PC-9 (cell line): Measurements from ENCODE around the gene H3-3A. TPM values are rescaled to one million over a fixed set of nuclear protein-coding genes. Genes with fewer than 3 reads are reported as not detected.

Experiments used
- BruUV-seq: library from RNA; stranded (reverse); fragments of 400-500 nt; replicated peaks from 2 replicates; lab custom pipeline; 2021; lab: Mats Ljungman, UMichigan
- CTCF ChIA-PET: fragments of 300-600 bp; sonication (Branson Sonifier 250); formaldehyde crosslinking; loops from one replicate; lab custom pipeline; 2022; ENCODE audit warnings: antibody characterized with exemption; lab: Charles Lee
- POLR2A ChIA-PET: fragments of 300-600 bp; sonication (Branson Sonifier 250); formaldehyde crosslinking; loops from one replicate; lab custom pipeline; 2022; ENCODE audit warnings: antibody characterized with exemption; ENCODE audit not compliant: unreplicated experiment; lab: Charles Lee
- DNase-seq, 2 experiments: peaks; one replicate each; pipeline versions ENCODE4 v3.0.0 to v3.0.0-alpha.2; 2015 to 2022; ENCODE audit warnings: mixed read lengths in 1 of 2
- H2AFZ ChIP-seq: fragments of 200-600 bp; sonication (generic); 2 replicates; pipeline ENCODE4 v1.8.1; 2017; ENCODE audit warnings: antibody characterized with exemption
- H3F3A ChIP-seq: fragments of 200-600 bp; sonication (generic); 2 replicates; pipeline ENCODE4 v1.8.1; 2017; ENCODE audit warnings: antibody characterized with exemption, mild to moderate bottlenecking, low read depth; ENCODE audit not compliant: insufficient read depth
- H3K27ac ChIP-seq: fragments of 200-600 bp; sonication (generic); 2 replicates; pipeline ENCODE4 v1.6.1; 2016; ENCODE audit warnings: mixed run types
- H3K27me3 ChIP-seq: fragments of 200-600 bp; sonication (generic); 2 replicates; pipeline ENCODE4 v1.6.1; 2016; ENCODE audit warnings: low read depth, mixed run types; ENCODE audit not compliant: insufficient read depth
- H3K36me3 ChIP-seq: fragments of 200-600 bp; sonication (generic); 2 replicates; pipeline ENCODE4 v1.6.1; 2016; ENCODE audit warnings: low read depth, mixed run types
- H3K4me1 ChIP-seq: fragments of 200-600 bp; sonication (generic); replicated peaks from 2 replicates; pipeline ENCODE4 v1.6.1; 2016; ENCODE audit warnings: mixed run types; ENCODE audit not compliant: insufficient read depth
- H3K4me2 ChIP-seq: fragments of 200-600 bp; sonication (generic); 2 replicates; pipeline ENCODE4 v1.6.1; 2017; ENCODE audit warnings: mixed run types
- H3K4me3 ChIP-seq: fragments of 200-600 bp; sonication (generic); 2 replicates; pipeline ENCODE4 v1.6.1; 2016; ENCODE audit warnings: mixed run types
- H3K79me2 ChIP-seq: fragments of 200-600 bp; sonication (generic); 2 replicates; pipeline ENCODE4 v1.6.1; 2017; ENCODE audit warnings: low read depth, mixed run types
- H3K9me2 ChIP-seq: fragments of 200-600 bp; sonication (generic); 2 replicates; pipeline ENCODE4 v1.8.1; 2017; ENCODE audit warnings: mild to moderate bottlenecking; ENCODE audit not compliant: insufficient read depth
- H3K9me3 ChIP-seq: fragments of 200-600 bp; sonication (generic); 2 replicates; pipeline ENCODE4 v1.8.1; 2016; ENCODE audit warnings: low read depth; ENCODE audit not compliant: insufficient read depth
- H4K20me1 ChIP-seq: fragments of 200-600 bp; sonication (generic); 2 replicates; pipeline ENCODE4 v1.8.1; 2017; ENCODE audit not compliant: insufficient read depth
- EZH2 ChIP-seq: fragments of 200-600 bp; sonication (generic); IDR thresholded peaks from 2 replicates; pipeline ENCODE4 v1.8.0; 2017; ENCODE audit warnings: antibody characterized with exemption, low read depth
- intact Hi-C: fragments of 100-400 bp; cut with micrococcal nuclease; formaldehyde crosslinking; loops from one replicate; pipeline ENCODE4 v1.10.0; 2022; ENCODE audit not compliant: unreplicated experiment
- total RNA-seq: library from RNA; stranded (reverse); gene quantifications from 2 replicates; pipeline ENCODE4 v1.2.3, GENCODE V29; 2021
- TF ChIP-seq, protein P1 (sequence below): fragments of 200-600 bp; sonication (generic); conservative IDR thresholded peaks from 2 replicates; pipeline ENCODE4 v1.6.1; 2017; ENCODE audit warnings: mixed run types, antibody characterized with exemption, mild to moderate bottlenecking, moderate library complexity

H3-3A gene
- total RNA-seq, 1 experiment from 2014 or later: 584 TPM

- TF ChIP-seq, protein P1, sequence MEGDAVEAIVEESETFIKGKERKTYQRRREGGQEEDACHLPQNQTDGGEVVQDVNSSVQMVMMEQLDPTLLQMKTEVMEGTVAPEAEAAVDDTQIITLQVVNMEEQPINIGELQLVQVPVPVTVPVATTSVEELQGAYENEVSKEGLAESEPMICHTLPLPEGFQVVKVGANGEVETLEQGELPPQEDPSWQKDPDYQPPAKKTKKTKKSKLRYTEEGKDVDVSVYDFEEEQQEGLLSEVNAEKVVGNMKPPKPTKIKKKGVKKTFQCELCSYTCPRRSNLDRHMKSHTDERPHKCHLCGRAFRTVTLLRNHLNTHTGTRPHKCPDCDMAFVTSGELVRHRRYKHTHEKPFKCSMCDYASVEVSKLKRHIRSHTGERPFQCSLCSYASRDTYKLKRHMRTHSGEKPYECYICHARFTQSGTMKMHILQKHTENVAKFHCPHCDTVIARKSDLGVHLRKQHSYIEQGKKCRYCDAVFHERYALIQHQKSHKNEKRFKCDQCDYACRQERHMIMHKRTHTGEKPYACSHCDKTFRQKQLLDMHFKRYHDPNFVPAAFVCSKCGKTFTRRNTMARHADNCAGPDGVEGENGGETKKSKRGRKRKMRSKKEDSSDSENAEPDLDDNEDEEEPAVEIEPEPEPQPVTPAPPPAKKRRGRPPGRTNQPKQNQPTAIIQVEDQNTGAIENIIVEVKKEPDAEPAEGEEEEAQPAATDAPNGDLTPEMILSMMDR: no peak; the same call in 1 of the 2 replicates
- TF ChIP-seq EZH2: no peak
- no peak overlapping the region for H2AFZ ChIP-seq
- H4K20me1 ChIP-seq: no peaks in the 10 kb centered on the region
- no peak for DNase-seq
- ChIA-PET POLR2A (no interaction called here), CTCF (interaction anchor here (0.6 to 5.6 kb wide), 2 partner anchors 44 to 299 kb away, joined by 6 to 29 read pairs; partner anchors contain the start of gene PARP1)
- peak overlapping the region; percentile 60 for H3K4me2 ChIP-seq
- no peak overlapping the region for H3K27ac ChIP-seq
- H3K4me1 ChIP-seq: peaks cover 31% of the 10 kb centered on the region
- no peaks in the 10 kb centered on the region for H3K9me3 ChIP-seq
- no peaks in the 10 kb centered on the region for H3K36me3 ChIP-seq
- no peaks in the 10 kb centered on the region for H3K27me3 ChIP-seq
- no peaks in the 10 kb centered on the region for H3K79me2 ChIP-seq
- intact Hi-C loops: loop anchor here (5.0 kb wide), 1 partner anchor 112 kb away; the partner anchor contains the start of gene SDE2
- peaks cover 38% of the 10 kb centered on the region; the same call in 1 of the 2 replicates for H3F3A ChIP-seq
- H3K4me3 ChIP-seq: peak overlapping the region; percentile 30; the same call in 1 of the 2 replicates
- H3K9me2 ChIP-seq: no peaks in the 10 kb centered on the region
- no TSS peak for BruUV-seq
Observed at GRCh38 chr1:226108935-226109828, 46.7 kb downstream of the H3-3A start.

- H3K36me3 ChIP-seq: no peaks in the 10 kb centered on the region
- peak overlapping the region; percentile 82 for H3K4me3 ChIP-seq
- DNase-seq: peak; percentile 70 to 91
- ChIA-PET POLR2A (no interaction called here), CTCF (interaction anchor here (0.7 to 5.6 kb wide), 2 partner anchors 45 to 250 kb away, joined by 5 to 29 read pairs; no protein-coding TSS in a partner anchor)
- no peaks in the 10 kb centered on the region for H3K79me2 ChIP-seq
- no peaks in the 10 kb centered on the region for H3K9me3 ChIP-seq
- BruUV-seq: no TSS peak
- H3K4me2 ChIP-seq: peak overlapping the region; percentile 94
- peak overlapping the region; percentile 90 for H2AFZ ChIP-seq
- no peaks in the 10 kb centered on the region for H3K27me3 ChIP-seq
- H3K27ac ChIP-seq: peak overlapping the region; percentile 67
- H3F3A ChIP-seq: peaks cover 38% of the 10 kb centered on the region; the same call in 1 of the 2 replicates
- H3K9me2 ChIP-seq: no peaks in the 10 kb centered on the region
- H4K20me1 ChIP-seq: no peaks in the 10 kb centered on the region
- peaks cover 31% of the 10 kb centered on the region for H3K4me1 ChIP-seq
- intact Hi-C loops: loop anchor here (1.0 to 5.0 kb wide), 2 partner anchors 48 to 113 kb away; partner anchors contain the start of genes H3-3A and SDE2
- TF ChIP-seq, protein P1: no peak
- TF ChIP-seq EZH2: no peak
Observed at GRCh38 chr1:226109829-226110248, 47.3 kb downstream of the H3-3A start.

GRCh38 chr1:226110249-226111097 lies 48.0 kb downstream of the H3-3A start:
- Histone ChIP-seq H3K4me2 (peak overlapping the region; percentile 94), H3K79me2 (no peaks in the 10 kb centered on the region), H3K9me3 (no peaks in the 10 kb centered on the region), H3K4me3 (peak overlapping the region; percentile 82), H3K36me3 (no peaks in the 10 kb centered on the region), H3K27me3 (no peaks in the 10 kb centered on the region), H3F3A (peaks cover 38% of the 10 kb centered on the region; the same call in 1 of the 2 replicates), H3K4me1 (peaks cover 31% of the 10 kb centered on the region), H2AFZ (peak overlapping the region; percentile 90), H3K9me2 (no peaks in the 10 kb centered on the region), H4K20me1 (no peaks in the 10 kb centered on the region), H3K27ac (peak overlapping the region; percentile 67)
- POLR2A ChIA-PET: interaction anchor here (0.6 to 0.7 kb wide), 2 partner anchors 13 to 458 kb away, joined by 3 to 8 read pairs; no protein-coding TSS in a partner anchor
- CTCF ChIA-PET: interaction anchor here (0.7 to 5.6 kb wide), 3 partner anchors 10 to 251 kb away, joined by 3 to 29 read pairs (median 5); no protein-coding TSS in a partner anchor
- intact Hi-C loops: loop anchor here (1.0 kb wide), 1 partner anchor 48 kb away; the partner anchor contains the start of gene H3-3A
- BruUV-seq: no TSS peak
- peak; percentile 54 to 63 for DNase-seq
- no peak for TF ChIP-seq EZH2
- TF ChIP-seq, protein P1: no peak
